Spleen (tissue), 3 donors: ENCODE measurements around the gene ZNF618.

Source experiments
- POLR2A ChIP-seq, 3 donors: fragments of 450-650 bp; IDR thresholded peaks; one replicate each; pipeline ENCODE4 v1.5.1; 2017; ENCODE audit warnings: antibody characterized with exemption in 3 of 3, mild to moderate bottlenecking in 1 of 3
- POLR2AphosphoS5 ChIP-seq, 3 donors: sonication (generic); formaldehyde crosslinking; IDR thresholded peaks; one replicate each; pipeline ENCODE4 v1.5.1; 2017; ENCODE audit warnings: antibody characterized with exemption in 3 of 3

GRCh38 chr9:114035221-114035844 is 159.2 kb downstream of the ZNF618 start:
- TF ChIP-seq POLR2A (IDR thresholded peaks at IDR 0.05), result no peak
- peak in 2 of 3 donors; percentile 22 to 27 for TF ChIP-seq POLR2AphosphoS5 (IDR thresholded peaks at IDR 0.05)
